ENCODE measurements around the gene IMMP2L. TPM values are rescaled to one million over a fixed set of nuclear protein-coding genes. Genes with fewer than 3 reads are reported as not detected.

IMMP2L gene
- total RNA-seq, 1 donor from 2014 or later = 59.6 TPM

DNA sequence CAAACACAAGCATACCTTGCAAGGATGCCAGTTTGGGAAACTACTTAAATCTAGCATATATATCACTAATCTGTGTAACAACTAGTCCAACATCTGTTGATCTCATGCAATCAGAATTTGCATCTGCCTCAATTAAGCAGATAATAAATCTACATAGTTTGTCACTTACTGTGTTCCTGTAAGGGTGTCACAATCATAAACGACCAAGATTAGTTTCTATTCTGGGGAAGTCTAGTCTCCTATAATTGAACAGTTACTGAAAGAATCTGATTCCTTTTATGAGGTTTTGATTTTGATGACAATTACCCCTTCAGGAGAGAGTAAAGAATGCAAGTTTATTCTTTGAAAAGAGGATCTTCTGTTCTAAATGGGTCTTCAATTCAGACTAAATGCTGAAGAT is 556.8 kb downstream of the IMMP2L start:
- Mint-ChIP-seq H3K4me1 (peaks cover 6% of the 10 kb centered on the region), H3K27me3 (ENCODE audit: low read depth) (no peaks in the 10 kb centered on the region), H3K27ac (no peak overlapping the region), H3K9me3 (no peaks in the 10 kb centered on the region), H3K36me3 (no peaks in the 10 kb centered on the region), H3K4me3 (no peak overlapping the region)
- no peak for DNase-seq (ENCODE audit: low spot score in 2 of 2, unreplicated experiment in 2 of 2)
- no peak for TF ChIP-seq CTCF (IDR thresholded peaks at IDR 0.05; ENCODE audit: unreplicated experiment)

- Mint-ChIP-seq H3K27ac (no peak overlapping the region), H3K9me3 (peaks cover 5% of the 10 kb centered on the region), H3K4me3 (no peak overlapping the region), H3K27me3 (ENCODE audit: low read depth) (no peaks in the 10 kb centered on the region), H3K4me1 (peaks cover 4% of the 10 kb centered on the region), H3K36me3 (no peaks in the 10 kb centered on the region)
- TF ChIP-seq CTCF (IDR thresholded peaks at IDR 0.05; ENCODE audit: unreplicated experiment) = no peak
- no peak for DNase-seq (ENCODE audit: low spot score in 2 of 2, unreplicated experiment in 2 of 2)
Observed at GRCh38 chr7:111004310-111004901, 557.9 kb downstream of the IMMP2L start.

- H3K27me3 Mint-ChIP-seq (ENCODE audit: low read depth) = no peaks in the 10 kb centered on the region
- TF ChIP-seq CTCF (IDR thresholded peaks at IDR 0.05; ENCODE audit: unreplicated experiment) = no peak
- peaks cover 4% of the 10 kb centered on the region for H3K4me1 Mint-ChIP-seq
- no peak overlapping the region for H3K4me3 Mint-ChIP-seq
- no peaks in the 10 kb centered on the region for H3K36me3 Mint-ChIP-seq
- H3K27ac Mint-ChIP-seq = no peak overlapping the region
- no peak for DNase-seq (ENCODE audit: low spot score in 2 of 2, unreplicated experiment in 2 of 2)
- H3K9me3 Mint-ChIP-seq = peaks cover 8% of the 10 kb centered on the region
Observed at GRCh38 chr7:111003883-111004282, 558.4 kb downstream of the IMMP2L start.

DNA sequence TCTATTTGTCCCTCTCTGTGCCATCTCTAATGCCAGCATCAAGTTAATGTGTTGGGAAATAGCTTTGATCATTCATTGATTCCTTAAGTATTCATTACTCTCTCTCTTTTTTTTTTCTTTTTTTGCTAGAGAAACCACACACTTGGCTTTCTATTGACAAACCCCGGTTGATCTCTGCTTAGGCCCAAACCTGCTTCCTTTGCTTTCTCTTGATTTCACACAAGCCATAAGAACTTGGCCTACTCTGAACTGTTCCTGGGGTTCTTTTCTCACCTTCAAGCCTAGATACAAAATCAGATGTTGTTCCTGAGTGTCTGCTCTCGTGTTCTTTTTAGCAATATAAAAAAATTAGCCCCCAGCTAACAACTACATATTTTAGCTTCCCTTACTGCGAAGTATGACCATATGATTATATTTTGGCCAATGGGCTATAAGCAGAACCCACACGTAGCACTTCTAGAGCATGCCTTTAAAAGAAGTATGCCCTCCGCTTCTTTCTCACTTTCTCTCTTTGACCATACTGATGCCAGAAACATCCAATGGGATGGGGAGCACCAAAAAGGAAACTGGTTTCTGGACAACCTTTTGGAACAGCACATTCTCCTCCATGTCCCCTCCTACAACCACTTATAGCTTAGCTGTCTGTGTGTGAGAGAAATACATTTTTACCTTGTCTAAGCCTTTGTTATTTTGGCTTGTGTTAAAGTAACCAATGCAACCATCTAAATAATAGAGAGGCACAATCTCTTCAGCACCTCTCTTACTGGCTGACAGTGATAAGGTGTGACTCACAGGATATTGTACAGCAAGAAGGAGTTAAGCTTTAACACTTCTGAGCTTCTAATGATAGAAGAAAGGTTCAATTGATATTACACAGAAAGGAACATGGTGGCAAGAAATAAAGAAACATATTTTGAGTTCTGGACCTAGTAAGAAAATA is 568.0 kb downstream of the IMMP2L start:
- Mint-ChIP-seq H3K9me3 (peaks cover 2% of the 10 kb centered on the region), H3K4me3 (no peak overlapping the region), H3K27ac (no peak overlapping the region), H3K4me1 (peaks cover 5% of the 10 kb centered on the region), H3K27me3 (ENCODE audit: low read depth) (no peaks in the 10 kb centered on the region), H3K36me3 (no peaks in the 10 kb centered on the region)
- no peak for TF ChIP-seq CTCF (IDR thresholded peaks at IDR 0.05; ENCODE audit: unreplicated experiment)
- no peak for DNase-seq (ENCODE audit: low spot score in 2 of 2, unreplicated experiment in 2 of 2)

GRCh38 chr7:110988890-110989501 is 573.3 kb downstream of the IMMP2L start:
- TF ChIP-seq CTCF (IDR thresholded peaks at IDR 0.05; ENCODE audit: unreplicated experiment) = no peak
- Mint-ChIP-seq H3K27ac (no peak overlapping the region), H3K27me3 (ENCODE audit: low read depth) (no peaks in the 10 kb centered on the region), H3K4me1 (peaks cover 6% of the 10 kb centered on the region), H3K36me3 (no peaks in the 10 kb centered on the region), H3K4me3 (no peak overlapping the region), H3K9me3 (no peaks in the 10 kb centered on the region)
- DNase-seq (ENCODE audit: low spot score in 2 of 2, unreplicated experiment in 2 of 2) = no peak

Data from mesothelial cell of epicardium (in vitro differentiated cells).